DND-41 (cell line): ENCODE measurements around the gene IFNA16.
"Not testable (repeated sequence)": the region's sequence is repeated elsewhere in the genome, so short reads cannot be mapped to it uniquely, and the experiment has no call there.

Experiments
- ATAC-seq: fragments of 200-7000 bp; cut with Tn5 transposase; 3 replicates; pipeline ENCODE4 v1.9.1; 2021; ENCODE audit warnings: low read depth; ENCODE audit not compliant: insufficient read depth
- DNase-seq: peaks from one replicate; pipeline ENCODE4 v3.0.0-alpha.2; 2020
- H2AFZ ChIP-seq: 2 replicates; pipeline ENCODE4 v1.6.0; 2012; ENCODE audit warnings: low read depth, low read length
- H3K27ac ChIP-seq: 2 replicates; pipeline ENCODE4 v1.5.1; 2012; ENCODE audit warnings: low read length, inconsistent platforms
- H3K27me3 ChIP-seq: fragments of 200-600 bp; sonication (generic); 2 replicates; pipeline ENCODE4 v1.6.0; 2012; ENCODE audit warnings: low read length, mild to moderate bottlenecking, inconsistent platforms; ENCODE audit not compliant: insufficient read depth, poor library complexity
- H3K36me3 ChIP-seq: 2 replicates; pipeline ENCODE4 v1.5.1; 2012; ENCODE audit warnings: low read length, inconsistent platforms; ENCODE audit not compliant: insufficient read depth
- H3K4me1 ChIP-seq: 2 replicates; pipeline ENCODE4 v1.5.1; 2012; ENCODE audit warnings: mild to moderate bottlenecking, low read length; ENCODE audit not compliant: insufficient read depth
- H3K4me2 ChIP-seq: 2 replicates; pipeline ENCODE4 v1.6.0; 2012; ENCODE audit warnings: mild to moderate bottlenecking, moderate library complexity, low read length, inconsistent platforms; ENCODE audit not compliant: insufficient read depth
- H3K4me3 ChIP-seq, 2 experiments: fragments of 200-600 bp in 1 of 2; shearing (Covaris generic) in 1 of 2; 2 replicates each; pipeline ENCODE4 v1.5.1; 2012 to 2016; ENCODE audit warnings: inconsistent platforms in 2 of 2, low read length in 2 of 2, mild to moderate bottlenecking in 2 of 2, low read depth in 1 of 2, moderate library complexity in 1 of 2
- H3K79me2 ChIP-seq: 2 replicates; pipeline ENCODE4 v1.6.0; 2012; ENCODE audit warnings: low read length, inconsistent platforms; ENCODE audit not compliant: insufficient read depth
- H3K9ac ChIP-seq: 2 replicates; pipeline ENCODE4 v1.6.0; 2012; ENCODE audit warnings: low read depth, mild to moderate bottlenecking, inconsistent platforms, low read length, moderate library complexity
- H3K9me3 ChIP-seq: 2 replicates; pipeline ENCODE4 v1.5.1; 2012; ENCODE audit warnings: low read length, moderate library complexity, mild to moderate bottlenecking, inconsistent platforms; ENCODE audit not compliant: insufficient read depth, severe bottlenecking
- H4K20me1 ChIP-seq: 2 replicates; pipeline ENCODE4 v1.6.0; 2012; ENCODE audit warnings: low read length; ENCODE audit not compliant: insufficient read depth
- EZH2 ChIP-seq: IDR thresholded peaks from 3 replicates; pipeline ENCODE4 v1.6.1; 2012; ENCODE audit warnings: borderline replicate concordance, low read depth, mild to moderate bottlenecking, moderate library complexity, low read length, inconsistent platforms; ENCODE audit not compliant: severe bottlenecking
- TF ChIP-seq, protein P1 (sequence below): IDR thresholded peaks from 2 replicates; pipeline ENCODE4 v1.5.1; 2012; ENCODE audit warnings: borderline replicate concordance, low read length, moderate library complexity, mild to moderate bottlenecking; ENCODE audit not compliant: poor library complexity, severe bottlenecking; ENCODE audit errors: extremely low read depth

IFNA16 gene

DNA sequence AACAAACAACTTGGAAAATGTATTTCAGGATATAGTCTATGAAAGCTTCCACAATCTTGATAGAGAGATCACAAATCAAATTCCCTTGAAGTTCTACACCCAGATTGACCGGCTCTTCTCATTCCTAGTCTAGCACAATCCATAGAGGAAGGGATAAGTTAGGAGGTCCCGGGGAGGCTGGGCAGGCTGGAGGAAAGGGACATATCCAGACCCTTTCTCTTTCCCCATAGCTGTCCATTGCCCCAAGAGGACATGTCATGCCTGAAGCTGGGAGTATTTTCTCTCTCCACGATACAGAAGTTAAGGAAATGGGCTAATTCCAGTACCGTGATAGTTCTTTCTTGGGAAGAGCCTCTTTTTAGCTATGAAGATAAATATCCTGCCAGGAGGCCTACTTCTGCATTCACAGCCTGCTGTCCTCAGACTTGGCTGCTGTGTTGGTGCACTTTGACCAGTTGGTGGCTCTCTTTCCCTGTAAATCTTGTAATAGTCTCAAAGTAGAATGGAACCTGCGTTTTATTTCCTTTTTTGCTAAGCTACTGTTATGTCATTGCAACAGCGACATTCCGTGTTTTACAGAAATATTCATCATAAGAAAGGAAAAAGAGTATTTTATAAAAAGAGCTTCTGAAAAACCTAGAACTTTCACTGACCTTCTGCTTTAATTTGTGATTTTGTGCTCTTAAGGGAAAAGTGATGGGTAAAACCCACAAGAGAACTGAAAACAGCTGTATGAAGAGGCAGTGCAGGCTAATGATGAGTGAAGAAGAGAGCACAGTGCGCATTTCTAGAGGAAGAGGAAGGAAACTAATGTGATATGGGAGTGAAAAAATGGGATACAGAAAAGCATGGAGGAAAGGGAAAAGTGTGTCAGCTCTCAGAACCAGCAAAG, 18.6 kb upstream of the IFNA16 start:
- H4K20me1 ChIP-seq, H3K4me2 ChIP-seq, H3K9ac ChIP-seq, H3K4me1 ChIP-seq, H3K79me2 ChIP-seq, H3K9me3 ChIP-seq, H3K4me3 ChIP-seq, H3K36me3 ChIP-seq, H3K27ac ChIP-seq, H2AFZ ChIP-seq: not testable (repeated sequence)
- DNase-seq: peak; percentile 29
- H3K27me3 ChIP-seq: peaks cover 17% of the 10 kb centered on the region
- TF ChIP-seq, protein P1, sequence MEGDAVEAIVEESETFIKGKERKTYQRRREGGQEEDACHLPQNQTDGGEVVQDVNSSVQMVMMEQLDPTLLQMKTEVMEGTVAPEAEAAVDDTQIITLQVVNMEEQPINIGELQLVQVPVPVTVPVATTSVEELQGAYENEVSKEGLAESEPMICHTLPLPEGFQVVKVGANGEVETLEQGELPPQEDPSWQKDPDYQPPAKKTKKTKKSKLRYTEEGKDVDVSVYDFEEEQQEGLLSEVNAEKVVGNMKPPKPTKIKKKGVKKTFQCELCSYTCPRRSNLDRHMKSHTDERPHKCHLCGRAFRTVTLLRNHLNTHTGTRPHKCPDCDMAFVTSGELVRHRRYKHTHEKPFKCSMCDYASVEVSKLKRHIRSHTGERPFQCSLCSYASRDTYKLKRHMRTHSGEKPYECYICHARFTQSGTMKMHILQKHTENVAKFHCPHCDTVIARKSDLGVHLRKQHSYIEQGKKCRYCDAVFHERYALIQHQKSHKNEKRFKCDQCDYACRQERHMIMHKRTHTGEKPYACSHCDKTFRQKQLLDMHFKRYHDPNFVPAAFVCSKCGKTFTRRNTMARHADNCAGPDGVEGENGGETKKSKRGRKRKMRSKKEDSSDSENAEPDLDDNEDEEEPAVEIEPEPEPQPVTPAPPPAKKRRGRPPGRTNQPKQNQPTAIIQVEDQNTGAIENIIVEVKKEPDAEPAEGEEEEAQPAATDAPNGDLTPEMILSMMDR: peak; percentile 77
- peak; percentile 86 for ATAC-seq

DNA sequence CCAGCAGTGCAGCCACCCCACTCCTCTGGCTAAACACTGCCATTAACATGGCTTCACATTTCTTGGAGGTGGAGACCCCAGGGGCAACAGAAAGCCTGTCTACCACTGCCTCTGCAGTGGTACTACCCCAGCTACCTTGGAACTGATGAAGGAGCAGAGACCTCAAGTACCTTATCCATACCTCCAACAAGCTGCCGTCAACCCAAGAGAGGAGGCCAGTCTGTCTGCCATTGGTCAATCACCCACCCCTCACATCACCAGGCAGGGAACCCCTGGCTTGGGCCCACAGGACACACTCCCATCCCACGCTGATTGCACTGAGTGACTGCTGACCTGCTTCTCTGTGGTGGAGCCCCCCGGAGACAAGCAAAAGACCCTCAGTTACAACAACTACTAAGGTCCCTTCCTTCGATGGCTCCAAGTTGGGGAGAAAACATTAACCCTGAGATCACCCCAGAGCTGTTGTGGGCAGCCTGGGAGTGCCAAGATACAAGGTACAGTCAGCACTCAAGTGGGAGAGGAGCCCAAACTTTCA, 17.1 kb upstream of the IFNA16 start:
- Histone ChIP-seq H4K20me1 (no peaks in the 10 kb centered on the region), H3K9ac (no peak overlapping the region), H3K27ac (no peak overlapping the region), H3K79me2 (no peaks in the 10 kb centered on the region), H3K36me3 (no peaks in the 10 kb centered on the region), H3K4me3 (no peak overlapping the region), H2AFZ (no peak overlapping the region), H3K9me3 (no peaks in the 10 kb centered on the region), H3K27me3 (peaks cover 13% of the 10 kb centered on the region), H3K4me2 (no peak overlapping the region), H3K4me1 (no peaks in the 10 kb centered on the region)
- no peak for TF ChIP-seq EZH2
- TF ChIP-seq, protein P1: no peak
- DNase-seq: no peak
- ATAC-seq: no peak

DNA sequence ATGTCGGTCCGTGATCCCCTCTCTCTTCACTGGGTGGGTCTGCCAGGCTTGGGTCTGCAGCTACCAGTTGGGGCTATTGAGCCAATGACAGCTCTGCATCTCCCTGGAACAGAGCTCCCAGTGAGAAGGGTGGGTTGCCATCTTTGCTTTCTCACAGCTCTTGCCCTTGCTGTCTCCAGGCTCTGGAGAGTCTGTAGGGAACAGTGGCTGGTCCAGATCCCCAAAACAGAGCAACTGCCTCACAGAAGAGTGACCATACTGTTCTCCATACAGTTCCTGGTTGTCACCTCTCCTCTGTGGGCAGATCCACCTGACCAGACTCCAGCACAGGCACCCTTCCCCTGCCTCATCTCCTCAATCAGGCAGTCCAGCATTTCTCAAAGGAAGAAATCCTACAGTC, 16.1 kb upstream of the IFNA16 start:
- no peak for TF ChIP-seq EZH2
- TF ChIP-seq, protein P1: no peak
- Histone ChIP-seq H3K27ac (no peak overlapping the region), H3K4me1 (no peaks in the 10 kb centered on the region), H4K20me1 (no peaks in the 10 kb centered on the region), H3K9ac (no peak overlapping the region), H3K36me3 (no peaks in the 10 kb centered on the region), H3K4me2 (no peak overlapping the region), H3K79me2 (no peaks in the 10 kb centered on the region), H2AFZ (no peak overlapping the region), H3K27me3 (peaks cover 13% of the 10 kb centered on the region), H3K4me3 (no peak overlapping the region), H3K9me3 (no peaks in the 10 kb centered on the region)
- DNase-seq: no peak
- ATAC-seq: no peak
